NCI-H446 treated with DMSO at 0.1 percent for 48 hours (cell line): ENCODE results near the gene ZNF674.
A peak's percentile ranks its signal among the peaks of the same experiment; 100 is the strongest.
"Not testable (repeated sequence)": the region's sequence is repeated elsewhere in the genome, so short reads cannot be mapped to it uniquely, and the experiment has no call there.

Experiments
- DNase-seq: peaks from one replicate; lab custom pipeline; 2025; lab: John Stamatoyannopoulos, UW

Gene ZNF674

GRCh38 chrX:46569621-46570020 lies 24.4 kb upstream of the ZNF674 start:
- no peak for DNase-seq

- DNase-seq: no peak
These were observed 22.2 kb upstream of the ZNF674 start for GRCh38 chrX:46567388-46567787.

GRCh38 chrX:46561824-46562657 lies 16.8 kb upstream of the ZNF674 start:
- DNase-seq: no peak

- no peak for DNase-seq
These were observed 13.8 kb upstream of the ZNF674 start for GRCh38 chrX:46559062-46559461.

- peak; percentile 6 for DNase-seq
These were observed 9.7 kb upstream of the ZNF674 start for GRCh38 chrX:46554942-46555341.

- DNase-seq: no peak
These were observed 8.7 kb upstream of the ZNF674 start for GRCh38 chrX:46553935-46554334.

GRCh38 chrX:46551494-46552128 lies 6.4 kb upstream of the ZNF674 start:
- DNase-seq: no peak

- DNase-seq: no peak
These were observed 4.7 kb upstream of the ZNF674 start for GRCh38 chrX:46549914-46550313.

- DNase-seq: no peak
These were observed 2.6 kb upstream of the ZNF674 start for GRCh38 chrX:46547857-46548256.

- DNase-seq: not testable (repeated sequence)
These were observed 694 bp downstream of the ZNF674 start for GRCh38 chrX:46544527-46544926.

GRCh38 chrX:46543441-46543840 lies 1.8 kb downstream of the ZNF674 start:
- no peak for DNase-seq

GRCh38 chrX:46531442-46531841 lies 13.8 kb downstream of the ZNF674 start:
- no peak for DNase-seq

GRCh38 chrX:46530404-46530908 lies 14.8 kb downstream of the ZNF674 start:
- DNase-seq: not testable (repeated sequence)

GRCh38 chrX:46529740-46530403 lies 15.3 kb downstream of the ZNF674 start:
- not testable (repeated sequence) for DNase-seq

- not testable (repeated sequence) for DNase-seq
These were observed 16.6 kb downstream of the ZNF674 start for GRCh38 chrX:46528640-46529039.

GRCh38 chrX:46506076-46506475 lies 39.1 kb downstream of the ZNF674 start:
- DNase-seq: no peak

GRCh38 chrX:46502848-46503247 lies 42.4 kb downstream of the ZNF674 start:
- no peak for DNase-seq

- DNase-seq: no peak
These were observed 45.2 kb downstream of the ZNF674 start for GRCh38 chrX:46500054-46500453.

GRCh38 chrX:46488712-46489111 lies 56.5 kb downstream of the ZNF674 start:
- DNase-seq: no peak

- no peak for DNase-seq
These were observed 59.3 kb downstream of the ZNF674 start for GRCh38 chrX:46485897-46486296.

GRCh38 chrX:46478634-46479033 lies 66.6 kb downstream of the ZNF674 start:
- DNase-seq: not testable (repeated sequence)

GRCh38 chrX:46477435-46477834 lies 67.8 kb downstream of the ZNF674 start:
- DNase-seq: no peak

- DNase-seq: no peak
These were observed 80.0 kb downstream of the ZNF674 start for GRCh38 chrX:46465203-46465602.
